ENCODE results near the gene ERBB3.

- no peak for TF ChIP-seq CTCF (IDR thresholded peaks at IDR 0.05)
- TF ChIP-seq ZFX (IDR thresholded peaks at IDR 0.05; ENCODE audit: borderline replicate concordance): no peak
Observed at GRCh38 chr12:56099787-56100186, 19.8 kb downstream of the ERBB3 start.

All from 22Rv1 (cell line).